DMS53 (cell line): ENCODE results near the gene UGT1A6.

Experiments used
- DNase-seq: peaks from one replicate; lab custom pipeline; 2025; lab: John Stamatoyannopoulos, UW

UGT1A6 gene

GRCh38 chr2:233768076-233768475 lies 75.4 kb downstream of the UGT1A6 start:
- peak; percentile 24 for DNase-seq

GRCh38 chr2:233769260-233769659 lies 76.6 kb downstream of the UGT1A6 start:
- DNase-seq: no peak

GRCh38 chr2:233772153-233772552 lies 79.5 kb downstream of the UGT1A6 start:
- DNase-seq: no peak

GRCh38 chr2:233772583-233772982 lies 79.9 kb downstream of the UGT1A6 start:
- DNase-seq: no peak

- DNase-seq: no peak
These were observed 81.2 kb downstream of the UGT1A6 start for GRCh38 chr2:233773854-233774253.

GRCh38 chr2:233775414-233775813 lies 82.7 kb downstream of the UGT1A6 start:
- no peak for DNase-seq

GRCh38 chr2:233778030-233778429 lies 85.3 kb downstream of the UGT1A6 start, which contains the start of gene MROH2A:
Gene MROH2A (plus strand): TSS chr2:233778330. CDS start chr2:233779359, 1,029 bp downstream.
- DNase-seq: no peak

- DNase-seq: no peak
These were observed 87.0 kb downstream of the UGT1A6 start for GRCh38 chr2:233779722-233780121.

GRCh38 chr2:233780771-233781170 lies 88.1 kb downstream of the UGT1A6 start:
- DNase-seq: no peak

- no peak for DNase-seq
These were observed 96.9 kb downstream of the UGT1A6 start for GRCh38 chr2:233789554-233789953.

GRCh38 chr2:233791151-233791882 lies 98.6 kb downstream of the UGT1A6 start:
- no peak for DNase-seq

GRCh38 chr2:233791883-233792329 lies 99.2 kb downstream of the UGT1A6 start:
- DNase-seq: peak; percentile 42

GRCh38 chr2:233792720-233793119 lies 100.0 kb downstream of the UGT1A6 start:
- DNase-seq: peak; percentile 23

GRCh38 chr2:233793465-233794127 lies 100.9 kb downstream of the UGT1A6 start:
- DNase-seq: peak; percentile 8

GRCh38 chr2:233794128-233794658 lies 101.5 kb downstream of the UGT1A6 start:
- DNase-seq: no peak

GRCh38 chr2:233795735-233796171 lies 103.1 kb downstream of the UGT1A6 start:
- DNase-seq: no peak

- no peak for DNase-seq
These were observed 103.6 kb downstream of the UGT1A6 start for GRCh38 chr2:233796254-233796653.

- no peak for DNase-seq
These were observed 105.8 kb downstream of the UGT1A6 start for GRCh38 chr2:233798335-233799086.

- no peak for DNase-seq
These were observed 106.5 kb downstream of the UGT1A6 start for GRCh38 chr2:233799087-233799665.

GRCh38 chr2:233799716-233800115 lies 107.0 kb downstream of the UGT1A6 start:
- DNase-seq: no peak

- no peak for DNase-seq
These were observed 107.5 kb downstream of the UGT1A6 start for GRCh38 chr2:233800208-233800607.
